Liver (tissue), 9 donors: ENCODE measurements around the gene MSMP. TPM values are rescaled to one million over a fixed set of nuclear protein-coding genes. Genes with fewer than 3 reads are reported as not detected.

Source experiments
- DNase-seq: peaks from one replicate; pipeline ENCODE4 v3.0.0-alpha.2; 2017; ENCODE audit warnings: low spot score
- H3K27ac ChIP-seq, 2 donors: one replicate each; pipeline ENCODE4 v1.7.0; 2013; ENCODE audit warnings: inconsistent platforms in 2 of 2, low read length in 2 of 2, control low read depth in 1 of 2, low read depth in 1 of 2, mild to moderate bottlenecking in 1 of 2
- H3K27me3 ChIP-seq, 4 donors: one replicate each; pipeline versions ENCODE4 v1.6.1 to v1.7.0; 2013; ENCODE audit warnings: low read length in 3 of 4, inconsistent platforms in 1 of 4, mild to moderate bottlenecking in 1 of 4, moderate library complexity in 1 of 4; ENCODE audit not compliant: control insufficient read depth in 4 of 4, insufficient read depth in 4 of 4
- H3K36me3 ChIP-seq, 4 donors: one replicate each; pipeline versions ENCODE4 v1.6.1 to v1.7.0; 2013; ENCODE audit warnings: low read length in 3 of 4, mild to moderate bottlenecking in 3 of 4, low read depth in 1 of 4, moderate library complexity in 1 of 4; ENCODE audit not compliant: control insufficient read depth in 4 of 4, insufficient read depth in 3 of 4
- H3K4me1 ChIP-seq, 4 donors: one replicate each; pipeline versions ENCODE4 v1.6.1 to v1.7.0; 2013; ENCODE audit warnings: low read length in 3 of 4, mild to moderate bottlenecking in 3 of 4, moderate library complexity in 1 of 4; ENCODE audit not compliant: control insufficient read depth in 4 of 4, insufficient read depth in 4 of 4
- H3K4me3 ChIP-seq, 3 donors: one replicate each; pipeline versions ENCODE4 v1.6.1 to v1.7.0; 2013; ENCODE audit warnings: low read length in 3 of 3, control low read depth in 1 of 3, low read depth in 1 of 3, mild to moderate bottlenecking in 1 of 3
- H3K9ac ChIP-seq, 2 donors: one replicate each; pipeline ENCODE4 v1.7.0; 2013; ENCODE audit warnings: low read length in 2 of 2, mild to moderate bottlenecking in 2 of 2, moderate library complexity in 2 of 2, control low read depth in 1 of 2, low read depth in 1 of 2
- H3K9me3 ChIP-seq, 4 donors: one replicate each; pipeline versions ENCODE4 v1.6.1 to v1.7.0; 2013; ENCODE audit warnings: low read length in 3 of 4; ENCODE audit not compliant: control insufficient read depth in 4 of 4
- ATF3 ChIP-seq: IDR thresholded peaks from 2 replicates; pipeline ENCODE4 v1.6.1; 2016; ENCODE audit warnings: antibody characterized with exemption
- CTCF ChIP-seq: fragments of 150-350 bp; IDR thresholded peaks from 2 replicates; pipeline ENCODE4 v1.5.1; 2017; ENCODE audit warnings: improper control_type of control experiment, low read depth, low read length; ENCODE audit not compliant: missing input control
- EGR1 ChIP-seq, 2 donors: IDR thresholded peaks; 2 replicates each; pipeline ENCODE4 v1.6.1; 2016 to 2018; ENCODE audit warnings: antibody characterized with exemption in 2 of 2, low read depth in 2 of 2
- FOXA1 ChIP-seq: IDR thresholded peaks from 2 replicates; pipeline ENCODE4 v1.6.1; 2016; ENCODE audit warnings: antibody characterized with exemption
- GABPA ChIP-seq, 2 donors: IDR thresholded peaks in 1 of 2; conservative IDR thresholded peaks in 1 of 2; 2 replicates each; pipeline ENCODE4 v1.6.1; 2016; ENCODE audit warnings: antibody characterized with exemption in 2 of 2, mild to moderate bottlenecking in 1 of 2, moderate library complexity in 1 of 2
- HNF4A ChIP-seq, 2 donors: conservative IDR thresholded peaks; 2 replicates each; pipeline ENCODE4 v1.6.1; 2016; ENCODE audit warnings: antibody characterized with exemption in 2 of 2, mild to moderate bottlenecking in 2 of 2
- HNF4G ChIP-seq: IDR thresholded peaks from 2 replicates; pipeline ENCODE4 v1.6.1; 2016; ENCODE audit warnings: antibody characterized with exemption
- JUND ChIP-seq, 2 donors: IDR thresholded peaks; 2 replicates each; pipeline ENCODE4 v1.6.1; 2016; ENCODE audit warnings: antibody characterized with exemption in 2 of 2
- MAX ChIP-seq: IDR thresholded peaks from 2 replicates; pipeline ENCODE4 v1.6.1; 2016; ENCODE audit warnings: antibody characterized with exemption
- NR2F2 ChIP-seq: IDR thresholded peaks from 2 replicates; pipeline ENCODE4 v1.6.1; 2016; ENCODE audit warnings: antibody characterized with exemption
- RXRA ChIP-seq, 2 donors: IDR thresholded peaks; 2 replicates each; pipeline ENCODE4 v1.6.1; 2017 to 2018; ENCODE audit warnings: antibody characterized with exemption in 2 of 2, mild to moderate bottlenecking in 1 of 2
- SP1 ChIP-seq: IDR thresholded peaks from 2 replicates; pipeline ENCODE4 v1.6.1; 2018; ENCODE audit warnings: antibody characterized with exemption, mild to moderate bottlenecking
- TAF1 ChIP-seq: conservative IDR thresholded peaks from 2 replicates; pipeline ENCODE4 v1.6.1; 2016; ENCODE audit warnings: antibody characterized with exemption, mild to moderate bottlenecking
- YY1 ChIP-seq: IDR thresholded peaks from 2 replicates; pipeline ENCODE4 v1.6.1; 2016; ENCODE audit warnings: antibody characterized with exemption, mild to moderate bottlenecking
- ZBTB33 ChIP-seq: IDR thresholded peaks from 2 replicates; pipeline ENCODE4 v1.6.1; 2016; ENCODE audit warnings: antibody characterized with exemption
- WGBS: extraction: QIAGEN DNeasy Blood & Tissue Kit; methylation state at CpG from one replicate; pipeline ENCODE4 v1.1.7; 2013; 5-methylcytosine and 5-hydroxymethylcytosine counted together
- polyA plus RNA-seq, 2 donors: library from polyadenylated mRNA; stranded (reverse) in 1 of 2; unstranded in 1 of 2; fragments of 200-250 nt in 1 of 2; fragments of >200 nt in 1 of 2; fragmentation: Nextera tagmentation in 1 of 2; extraction: Ambion mirVana in 1 of 2; gene quantifications; one replicate each; pipeline versions ENCODE4 v1.2.1 to v1.2.3, GENCODE V29; 2013 to 2015
- total RNA-seq, 2 donors: library from RNA; depleted of rRNA; stranded (reverse); fragments of >200 nt; gene quantifications; one replicate each; pipeline ENCODE4 v1.2.3, GENCODE V29; 2014
- donor health status: healthy.
- donor health status: healthy.
- donor health status: healthy.
- donor health status: healthy.
- donor health status: healthy.

Gene MSMP
- total and polyA plus RNA-seq, 4 donors, result not detected

GRCh38 chr9:35705836-35706430 lies 48.1 kb downstream of the MSMP start (continued):
- TF ChIP-seq CTCF, result no peak

GRCh38 chr9:35705372-35705771 lies 48.7 kb downstream of the MSMP start:
- DNase-seq, result no peak
- no peak for TF ChIP-seq YY1
- no peak for TF ChIP-seq EGR1 (IDR thresholded peaks at IDR 0.05; ENCODE audit: low read depth in 2 of 2)
- no peak for TF ChIP-seq ZBTB33
- no peak for TF ChIP-seq ATF3
- TF ChIP-seq HNF4A (conservative IDR thresholded peaks at IDR 0.05), result no peak
- TF ChIP-seq NR2F2, result no peak
- no peak for TF ChIP-seq MAX
- TF ChIP-seq JUND (IDR thresholded peaks at IDR 0.05), result no peak
- TF ChIP-seq FOXA1, result no peak
- TF ChIP-seq HNF4G, result no peak
- no peak for TF ChIP-seq GABPA (IDR thresholded peaks at IDR 0.05 in 1 of 2, conservative IDR thresholded peaks at IDR 0.05 in 1 of 2)
- TF ChIP-seq SP1, result no peak
- no peak overlapping the region for H3K9ac ChIP-seq
- H3K27ac ChIP-seq, result no peak overlapping the region
- no peaks in the 10 kb centered on the region for H3K4me1 ChIP-seq
- H3K9me3 ChIP-seq, result no peaks in the 10 kb centered on the region
- 90% methylated on average over 8 of the region's 8 CpGs for WGBS
- H3K4me3 ChIP-seq, result no peak overlapping the region
- H3K36me3 ChIP-seq, result peaks cover 42 to 92% (median 88%) of the 10 kb centered on the region in 4 donors
- no peaks in the 10 kb centered on the region for H3K27me3 ChIP-seq

GRCh38 chr9:35703906-35704672 lies 50.0 kb downstream of the MSMP start:
- Histone ChIP-seq H3K27me3 (no peaks in the 10 kb centered on the region), H3K4me1 (no peaks in the 10 kb centered on the region), H3K36me3 (peaks cover 51 to 97% (median 95%) of the 10 kb centered on the region in 4 donors), H3K9ac (no peak overlapping the region), H3K27ac (no peak overlapping the region), H3K4me3 (no peak overlapping the region), H3K9me3 (no peaks in the 10 kb centered on the region)
- no peak for TF ChIP-seq TAF1
- TF ChIP-seq SP1, result no peak
- no peak for TF ChIP-seq NR2F2
- TF ChIP-seq ZBTB33, result no peak
- no peak for TF ChIP-seq RXRA (IDR thresholded peaks at IDR 0.05)
- no peak for TF ChIP-seq MAX
- no peak for TF ChIP-seq YY1
- WGBS, result 95% methylated on average over 26 of the region's 26 CpGs
- DNase-seq, result no peak
